Measurements from ENCODE around the gene DDR2.

- TF ChIP-seq LEF1 (IDR thresholded peaks at IDR 0.05; ENCODE audit: borderline replicate concordance) = no peak
- TF ChIP-seq FOXM1 (IDR thresholded peaks at IDR 0.05; ENCODE audit: borderline replicate concordance) = no peak
- no peak for TF ChIP-seq SP1 (IDR thresholded peaks at IDR 0.05)
- TF ChIP-seq NFRKB (IDR thresholded peaks at IDR 0.05) = no peak
- no peak for TF ChIP-seq HDGF (IDR thresholded peaks at IDR 0.05; ENCODE audit: borderline replicate concordance)
- no peak for TF ChIP-seq BHLHE40 (IDR thresholded peaks at IDR 0.05; ENCODE audit: borderline replicate concordance)
- no peak for TF ChIP-seq PKNOX1 (IDR thresholded peaks at IDR 0.05)
- no peak for TF ChIP-seq SUZ12 (IDR thresholded peaks at IDR 0.05)
- no peak for TF ChIP-seq L3MBTL2 (conservative IDR thresholded peaks at IDR 0.05)
- no peak for TF ChIP-seq FOXK2 (IDR thresholded peaks at IDR 0.05)
Measured at GRCh38 chr1:162666006-162666645, 33.9 kb downstream of the DDR2 start.

Data from HEK293T (cell line).